HG03280 (cell line): ENCODE results near the gene ZSCAN32.

Source experiments
- ATAC-seq: cut with Tn5 transposase; IDR thresholded peaks from one replicate; pipeline ENCODE4 v1.9.1; 2021; ENCODE audit warnings: mild to moderate bottlenecking, moderate library complexity; ENCODE audit not compliant: unreplicated experiment

The ZSCAN32 gene

GRCh38 chr16:3358871-3359270 lies 41.9 kb downstream of the ZSCAN32 start:
- ATAC-seq, result no peak

GRCh38 chr16:3356118-3356517 lies 44.7 kb downstream of the ZSCAN32 start:
- no peak for ATAC-seq

GRCh38 chr16:3355589-3355988 lies 45.2 kb downstream of the ZSCAN32 start, which contains the start of gene OR2C1:
OR2C1 (plus strand) TSS chr16:3355889; CDS start chr16:3355941, 52 bp downstream.
- no peak for ATAC-seq

GRCh38 chr16:3349175-3349574 lies 51.6 kb downstream of the ZSCAN32 start:
- ATAC-seq, result no peak

- no peak for ATAC-seq
Measured at GRCh38 chr16:3348547-3349167, 52.1 kb downstream of the ZSCAN32 start.

DNA sequence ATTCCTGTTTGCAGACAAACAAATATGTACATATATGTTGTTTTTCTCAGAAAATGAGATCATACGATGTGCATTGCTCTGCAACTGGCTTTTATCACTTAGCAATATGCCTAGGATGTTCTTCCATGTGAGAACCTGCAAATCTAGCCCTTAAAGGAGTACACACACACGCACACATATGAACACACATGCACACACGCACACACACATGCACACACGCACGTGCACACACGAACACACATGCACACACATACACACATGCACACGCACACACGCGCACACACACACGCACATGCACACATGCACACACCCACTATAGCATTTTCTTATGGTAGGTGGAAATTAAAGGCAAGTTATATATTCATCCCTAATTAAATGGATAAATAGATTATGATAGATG lies 53.2 kb downstream of the ZSCAN32 start:
- ATAC-seq, result no peak

DNA sequence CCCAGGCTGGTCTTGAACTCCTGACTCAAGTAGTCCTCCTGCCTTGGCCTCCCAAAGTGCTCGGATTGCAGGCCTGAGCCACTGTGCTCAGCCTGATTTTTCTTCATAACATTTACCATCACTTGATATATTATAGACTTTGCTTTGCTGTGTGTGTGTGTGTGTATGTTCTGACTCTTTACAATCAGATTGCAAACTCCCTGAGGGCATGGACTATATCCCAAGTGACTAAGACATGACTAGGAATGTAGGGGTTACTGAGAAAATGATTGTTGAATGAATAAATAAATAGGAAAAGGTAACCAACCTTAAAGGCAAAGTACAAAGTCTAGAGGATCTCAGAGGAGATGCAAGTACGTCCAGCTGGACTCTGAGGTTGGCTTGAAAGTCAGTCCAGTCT lies 54.8 kb downstream of the ZSCAN32 start:
- ATAC-seq, result no peak
